GM23338 (cell line): ENCODE results near the gene CCDC124. TPM values are rescaled to one million over a fixed set of nuclear protein-coding genes. Genes with fewer than 3 reads are reported as not detected.

Experiments used
- ATAC-seq: fragments of 200-7000 bp; cut with Tn5 transposase; 3 replicates; pipeline ENCODE4 v1.9.1; 2020
- DNase-seq: peaks from one replicate; pipeline ENCODE4 v3.0.0-alpha.2; 2015; ENCODE audit warnings: low spot score
- H2AFZ ChIP-seq: fragments of 200-600 bp; sonication (generic); 2 replicates; pipeline ENCODE4 v1.8.0; 2016; ENCODE audit warnings: antibody characterized with exemption, mild to moderate bottlenecking, moderate library complexity
- H3F3A ChIP-seq: fragments of 200-600 bp; sonication (generic); replicated peaks from 2 replicates; pipeline ENCODE4 v1.8.0; 2017; ENCODE audit warnings: antibody characterized with exemption, mixed run types, low read depth
- H3K27ac ChIP-seq: fragments of 200-600 bp; sonication (generic); 2 replicates; pipeline ENCODE4 v1.6.1; 2016; ENCODE audit warnings: low read depth
- H3K27me3 ChIP-seq: fragments of 200-600 bp; sonication (generic); 2 replicates; pipeline ENCODE4 v1.8.0; 2016; ENCODE audit warnings: mild to moderate bottlenecking, mixed run types, moderate library complexity; ENCODE audit not compliant: insufficient read depth
- H3K36me3 ChIP-seq: fragments of 200-600 bp; sonication (generic); 2 replicates; pipeline ENCODE4 v1.8.0; 2016; ENCODE audit warnings: mild to moderate bottlenecking; ENCODE audit not compliant: insufficient read depth
- H3K4me1 ChIP-seq: fragments of 200-600 bp; sonication (generic); 2 replicates; pipeline ENCODE4 v1.8.0; 2016; ENCODE audit warnings: mild to moderate bottlenecking, moderate library complexity; ENCODE audit not compliant: insufficient read depth
- H3K4me2 ChIP-seq: fragments of 200-600 bp; sonication (generic); 2 replicates; pipeline ENCODE4 v1.7.1; 2017; ENCODE audit warnings: mixed run types
- H3K4me3 ChIP-seq: fragments of 200-600 bp; sonication (generic); 2 replicates; pipeline ENCODE4 v1.6.1; 2016; ENCODE audit warnings: mixed run types
- H3K79me2 ChIP-seq: fragments of 200-600 bp; sonication (generic); replicated peaks from 2 replicates; pipeline ENCODE4 v1.8.0; 2017; ENCODE audit warnings: mild to moderate bottlenecking; ENCODE audit not compliant: insufficient read depth
- H3K9me2 ChIP-seq: fragments of 200-600 bp; sonication (generic); 2 replicates; pipeline ENCODE4 v1.8.0; 2017; ENCODE audit not compliant: insufficient read depth
- H4K20me1 ChIP-seq: fragments of 200-600 bp; sonication (generic); replicated peaks from 2 replicates; pipeline ENCODE4 v1.8.0; 2017; ENCODE audit warnings: mild to moderate bottlenecking; ENCODE audit not compliant: insufficient read depth
- H3K27ac Mint-ChIP-seq: 2 replicates; pipeline ENCODE4 v1.8.0; 2020; ENCODE audit warnings: inconsistent platforms, mild to moderate bottlenecking, moderate library complexity, mixed read lengths
- H3K27me3 Mint-ChIP-seq: 3 replicates; pipeline ENCODE4 v1.8.0; 2022; ENCODE audit warnings: low read depth, mild to moderate bottlenecking, moderate library complexity, mixed read lengths, inconsistent platforms; ENCODE audit not compliant: insufficient read depth, poor library complexity
- H3K36me3 Mint-ChIP-seq: 3 replicates; pipeline ENCODE4 v1.8.0; 2021; ENCODE audit warnings: low read depth, mild to moderate bottlenecking, inconsistent platforms, moderate library complexity, mixed read lengths
- H3K4me1 Mint-ChIP-seq: 3 replicates; pipeline ENCODE4 v1.8.0; 2020; ENCODE audit warnings: mild to moderate bottlenecking, inconsistent platforms, mixed read lengths
- H3K4me3 Mint-ChIP-seq: 3 replicates; pipeline ENCODE4 v1.8.0; 2021; ENCODE audit warnings: moderate library complexity, mild to moderate bottlenecking, inconsistent platforms, mixed read lengths
- H3K9me3 Mint-ChIP-seq: 3 replicates; pipeline ENCODE4 v1.8.0; 2020; ENCODE audit warnings: moderate library complexity, mild to moderate bottlenecking, inconsistent platforms, mixed read lengths
- CTCF ChIP-seq, 2 experiments: fragments of 200-600 bp in 1 of 2; sonication (generic) in 1 of 2; conservative IDR thresholded peaks; 2 replicates each; pipeline versions ENCODE4 v1.5.1 to v1.6.1; 2016 to 2017; ENCODE audit warnings: antibody characterized with exemption in 2 of 2, low read depth in 2 of 2, mild to moderate bottlenecking in 2 of 2, moderate library complexity in 1 of 2
- EZH2 ChIP-seq: fragments of 200-600 bp; sonication (generic); IDR thresholded peaks from one replicate; pipeline ENCODE4 v1.8.0; 2017; ENCODE audit warnings: antibody characterized with exemption, mild to moderate bottlenecking, low read depth; ENCODE audit not compliant: unreplicated experiment
- EZH2phosphoT487 ChIP-seq: fragments of 200-600 bp; sonication (generic); IDR thresholded peaks from one replicate; pipeline ENCODE4 v1.8.1; 2018; ENCODE audit warnings: antibody characterized with exemption; ENCODE audit not compliant: unreplicated experiment
- JUNB ChIP-seq: IDR thresholded peaks from one replicate; pipeline ENCODE4 v1.6.1; 2016; ENCODE audit warnings: antibody characterized with exemption; ENCODE audit not compliant: unreplicated experiment
- NANOG ChIP-seq: IDR thresholded peaks from 2 replicates; pipeline ENCODE4 v1.6.1; 2016; ENCODE audit warnings: antibody characterized with exemption, borderline replicate concordance
- POLR2AphosphoS5 ChIP-seq: IDR thresholded peaks from 2 replicates; pipeline ENCODE4 v1.6.1; 2016; ENCODE audit warnings: antibody characterized with exemption, low read depth
- ZNF462 ChIP-seq: fragments of 250-450 bp; sonication (Bioruptor Pico); IDR thresholded peaks from 2 replicates; pipeline ENCODE4 v1.5.0; 2020; ENCODE audit warnings: mild to moderate bottlenecking, moderate library complexity
- polyA plus RNA-seq: library from polyadenylated mRNA; unstranded; fragments of >200 nt; fragmentation: Nextera tagmentation; extraction: Ambion mirVana; gene quantifications from 2 replicates; pipeline ENCODE4 v1.2.1, GENCODE V29; 2016
- total RNA-seq: library from RNA; depleted of rRNA; stranded (reverse); fragments of >200 nt; shearing (Covaris generic); gene quantifications from 2 replicates; pipeline ENCODE4 v1.2.3, GENCODE V29; 2014

The CCDC124 gene
- total and polyA plus RNA-seq, 2 experiments from 2014 or later = 56.0 to 182 TPM

- TF ChIP-seq CTCF (conservative IDR thresholded peaks at IDR 0.05; ENCODE audit: low read depth in 2 of 2) (no peak), NANOG (no peak)
Measured at GRCh38 chr19:17954401-17954800, 21.6 kb downstream of the CCDC124 start (continued).

GRCh38 chr19:17957149-17957849 is 24.5 kb downstream of the CCDC124 start:
- Histone ChIP-seq H3K4me2 (no peak overlapping the region), H3K9me2 (no peaks in the 10 kb centered on the region), H2AFZ (no peak overlapping the region), H3K36me3 (no peaks in the 10 kb centered on the region), H3K27ac (no peak overlapping the region), H3K4me3 (no peak overlapping the region), H3F3A (peaks cover 9% of the 10 kb centered on the region; the same call in 1 of the 2 replicates), H3K4me1 (peaks cover 19% of the 10 kb centered on the region; the same call in 1 of the 2 replicates), H4K20me1 (no peaks in the 10 kb centered on the region), H3K79me2 (no peaks in the 10 kb centered on the region), H3K27me3 (peaks cover 23% of the 10 kb centered on the region)
- peaks cover 24% of the 10 kb centered on the region for H3K27me3 Mint-ChIP-seq
- DNase-seq (no peak), ATAC-seq (no peak)
- no peak overlapping the region for H3K27ac Mint-ChIP-seq
- TF ChIP-seq EZH2phosphoT487 (no peak), JUNB (no peak), ZNF462 (CRISPR knock-in tag) (no peak), POLR2AphosphoS5 (no peak), EZH2 (no peak), NANOG (no peak)
- peaks cover 17% of the 10 kb centered on the region for H3K4me1 Mint-ChIP-seq
- H3K4me3 Mint-ChIP-seq = no peak overlapping the region; the same call in 2 of the 3 replicates
- no peaks in the 10 kb centered on the region for H3K9me3 Mint-ChIP-seq
- H3K36me3 Mint-ChIP-seq = no peaks in the 10 kb centered on the region
